GM23248 (cell line): ENCODE data around the gene IQCM. TPM values are rescaled to one million over a fixed set of nuclear protein-coding genes. Genes with fewer than 3 reads are reported as not detected.
"Not testable (repeated sequence)": the region's sequence is repeated elsewhere in the genome, so short reads cannot be mapped to it uniquely, and the experiment has no call there.

ENCODE experiments used
- DNase-seq: peaks from one replicate; pipeline ENCODE4 v3.0.0-alpha.2; 2015
- H2AFZ ChIP-seq: fragments of 200-600 bp; sonication (generic); 2 replicates; pipeline ENCODE4 v1.6.1; 2016; ENCODE audit warnings: antibody characterized with exemption
- H3F3A ChIP-seq: fragments of 200-600 bp; sonication (generic); 2 replicates; pipeline ENCODE4 v1.6.1; 2016; ENCODE audit warnings: mild to moderate bottlenecking, antibody characterized with exemption, mixed run types; ENCODE audit not compliant: insufficient read depth
- H3K27ac ChIP-seq: fragments of 200-600 bp; sonication (generic); 2 replicates; pipeline ENCODE4 v1.5.1; 2016; ENCODE audit warnings: mild to moderate bottlenecking
- H3K27me3 ChIP-seq: fragments of 200-600 bp; sonication (generic); replicated peaks from 2 replicates; pipeline ENCODE4 v1.6.1; 2016; ENCODE audit warnings: mild to moderate bottlenecking; ENCODE audit not compliant: insufficient read depth
- H3K36me3 ChIP-seq: fragments of 200-600 bp; sonication (generic); 2 replicates; pipeline ENCODE4 v1.6.1; 2016; ENCODE audit warnings: low read depth, mild to moderate bottlenecking
- H3K4me1 ChIP-seq: fragments of 200-600 bp; sonication (generic); 2 replicates; pipeline ENCODE4 v1.6.1; 2016; ENCODE audit warnings: mild to moderate bottlenecking; ENCODE audit not compliant: insufficient read depth
- H3K4me2 ChIP-seq: fragments of 200-600 bp; sonication (generic); one replicate; pipeline ENCODE4 v1.6.1; 2016; ENCODE audit warnings: mild to moderate bottlenecking; ENCODE audit not compliant: unreplicated experiment
- H3K4me3 ChIP-seq: fragments of 200-600 bp; sonication (generic); 2 replicates; pipeline ENCODE4 v1.5.1; 2016; ENCODE audit warnings: mild to moderate bottlenecking
- H3K79me2 ChIP-seq: fragments of 200-600 bp; sonication (generic); 2 replicates; pipeline ENCODE4 v1.6.1; 2016; ENCODE audit warnings: mild to moderate bottlenecking; ENCODE audit not compliant: insufficient read depth
- H3K9ac ChIP-seq: fragments of 200-600 bp; sonication (generic); 2 replicates; pipeline ENCODE4 v1.6.1; 2016; ENCODE audit warnings: mild to moderate bottlenecking
- H3K9me2 ChIP-seq: fragments of 200-600 bp; sonication (generic); 2 replicates; pipeline ENCODE4 v1.6.1; 2016; ENCODE audit warnings: mixed run types, mild to moderate bottlenecking, moderate library complexity; ENCODE audit not compliant: insufficient read depth
- H3K9me3 ChIP-seq: fragments of 200-600 bp; sonication (generic); one replicate; pipeline ENCODE4 v1.6.1; 2017; ENCODE audit warnings: low read depth
- H4K20me1 ChIP-seq: fragments of 200-600 bp; sonication (generic); 2 replicates; pipeline ENCODE4 v1.6.0; 2016; ENCODE audit not compliant: insufficient read depth
- EZH2 ChIP-seq: fragments of 200-600 bp; sonication (generic); IDR thresholded peaks from 2 replicates; pipeline ENCODE4 v1.6.1; 2018; ENCODE audit warnings: antibody characterized with exemption, mild to moderate bottlenecking; ENCODE audit not compliant: insufficient read depth, poor library complexity, severe bottlenecking
- EZH2phosphoT487 ChIP-seq: fragments of 200-600 bp; sonication (generic); IDR thresholded peaks from 2 replicates; pipeline ENCODE4 v1.6.1; 2018; ENCODE audit warnings: antibody characterized with exemption, moderate library complexity, mild to moderate bottlenecking, low read depth; ENCODE audit not compliant: insufficient read depth
- WGBS, 2 experiments: methylation state at CpG; one replicate each; pipeline ENCODE4 v1.1.6; 2015 to 2017; ENCODE audit warnings: low lambda C conversion rate in 2 of 2, low coverage in 1 of 2; ENCODE audit errors: missing lambda C conversion rate in 2 of 2; 5-methylcytosine and 5-hydroxymethylcytosine counted together
- in situ Hi-C: fragments of 300-500 bp; cut with MboI; formaldehyde crosslinking; loops from 2 replicates; pipeline ENCODE4 v1.15.0; 2020
- polyA plus RNA-seq: library from polyadenylated mRNA; unstranded; fragments of >200 nt; fragmentation: Nextera tagmentation; extraction: Ambion mirVana; gene quantifications from 2 replicates; pipeline ENCODE4 v1.2.1, GENCODE V29; 2016
- total RNA-seq: library from RNA; depleted of rRNA; stranded (reverse); fragments of >200 nt; shearing (Covaris generic); gene quantifications from 2 replicates; pipeline ENCODE4 v1.2.3, GENCODE V29; 2014

IQCM gene
- total and polyA plus RNA-seq, 2 experiments from 2014 or later: 0.11 TPM; not detected in 1

DNA sequence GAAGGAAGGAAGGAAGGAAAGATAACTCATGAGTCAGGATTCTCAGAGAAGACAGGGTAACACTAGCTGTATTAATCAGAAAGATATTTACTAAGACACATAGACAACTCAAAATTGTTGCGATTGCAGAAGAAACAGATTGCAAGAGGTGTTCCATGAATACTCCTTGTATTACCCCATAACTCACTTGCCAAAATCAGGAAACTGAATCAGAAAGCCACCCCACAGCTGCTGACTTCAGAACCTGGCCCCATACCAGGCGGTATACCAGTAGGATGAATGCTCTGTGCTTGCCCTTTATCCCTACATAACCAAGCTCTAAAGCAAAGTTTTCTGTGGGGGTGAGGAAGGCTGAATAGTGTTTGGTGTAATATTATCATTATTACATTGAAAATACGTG, 468.5 kb downstream of the IQCM start:
- Histone ChIP-seq H3K79me2 (no peaks in the 10 kb centered on the region), H4K20me1 (no peaks in the 10 kb centered on the region), H3K36me3 (no peaks in the 10 kb centered on the region), H3K4me3 (no peak overlapping the region), H3K27ac (no peak overlapping the region), H3K4me2 (no peak overlapping the region), H2AFZ (no peak overlapping the region), H3K9ac (no peak overlapping the region), H3K9me2 (no peaks in the 10 kb centered on the region), H3K27me3 (no peaks in the 10 kb centered on the region), H3K9me3 (no peaks in the 10 kb centered on the region), H3F3A (peaks cover 6% of the 10 kb centered on the region; the same call in 1 of the 2 replicates), H3K4me1 (peaks cover 28% of the 10 kb centered on the region)
- TF ChIP-seq EZH2phosphoT487: no peak
- TF ChIP-seq EZH2: no peak
- WGBS, 2 experiments: 56% methylated on average over 3 of the region's 3 CpGs
- DNase-seq: peak; percentile 67
- in situ Hi-C loops: no loop called here

DNA sequence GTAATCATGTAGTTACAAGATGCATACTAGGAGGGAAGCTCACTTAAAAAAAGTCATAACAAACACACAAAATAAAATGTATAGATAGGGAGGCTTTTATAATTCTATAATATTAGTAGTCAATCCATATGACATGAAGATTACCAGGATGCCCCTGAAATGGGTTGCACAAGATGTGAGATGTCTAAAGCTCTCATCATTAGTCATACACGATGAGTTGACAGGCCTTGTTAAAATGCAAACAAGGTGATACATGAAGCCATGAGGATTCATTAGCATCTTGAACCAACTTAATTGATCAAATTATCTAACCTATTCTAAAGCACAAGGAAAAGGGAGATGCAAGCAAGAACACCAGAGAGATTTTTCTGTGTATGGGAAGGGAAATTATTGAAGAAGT, 470.2 kb downstream of the IQCM start:
- no peaks in the 10 kb centered on the region for H3K9me2 ChIP-seq
- 0 to 3% methylated on average over 1 of the region's 1 CpG for WGBS, 2 experiments
- peaks cover 28% of the 10 kb centered on the region for H3K4me1 ChIP-seq
- no peak overlapping the region for H3K9ac ChIP-seq
- TF ChIP-seq EZH2 (no peak), EZH2phosphoT487 (no peak)
- H2AFZ ChIP-seq: no peak overlapping the region
- H3K79me2 ChIP-seq: no peaks in the 10 kb centered on the region
- no peak overlapping the region for H3K4me2 ChIP-seq
- peaks cover 6% of the 10 kb centered on the region; the same call in 1 of the 2 replicates for H3F3A ChIP-seq
- DNase-seq: peak; percentile 35
- in situ Hi-C loops: no loop called here
- H3K9me3 ChIP-seq: no peaks in the 10 kb centered on the region
- no peaks in the 10 kb centered on the region for H3K27me3 ChIP-seq
- H3K27ac ChIP-seq: no peak overlapping the region
- H3K4me3 ChIP-seq: no peak overlapping the region
- no peaks in the 10 kb centered on the region for H4K20me1 ChIP-seq
- no peaks in the 10 kb centered on the region for H3K36me3 ChIP-seq

DNA sequence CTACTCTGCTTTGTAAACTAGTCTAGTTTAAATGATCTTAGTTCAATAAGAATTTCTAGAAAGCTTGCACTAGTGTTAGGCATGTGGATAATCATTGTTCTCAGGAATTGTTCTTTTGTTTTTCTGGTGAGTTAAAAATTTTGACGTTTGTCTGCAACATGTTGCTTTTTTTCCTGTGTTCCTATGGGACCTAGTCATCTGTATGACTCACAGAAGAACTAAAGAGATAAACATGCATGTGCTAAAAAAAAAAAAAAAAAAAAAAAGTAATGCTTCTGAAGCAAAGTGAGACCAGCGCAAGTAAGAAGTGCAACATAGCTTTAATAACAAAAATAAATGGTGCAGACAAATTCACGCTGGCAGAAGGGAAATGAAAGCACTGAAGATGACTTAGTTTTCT, 471.2 kb downstream of the IQCM start:
- Histone ChIP-seq H3K9me3 (no peaks in the 10 kb centered on the region), H3K27me3 (no peaks in the 10 kb centered on the region), H3K9me2 (no peaks in the 10 kb centered on the region), H3K4me1 (peaks cover 28% of the 10 kb centered on the region), H3K36me3 (no peaks in the 10 kb centered on the region), H3K27ac (no peak overlapping the region; the same call in 1 of the 2 replicates), H3K9ac (no peak overlapping the region), H3K4me3 (no peak overlapping the region), H4K20me1 (no peaks in the 10 kb centered on the region), H3K4me2 (peak overlapping the region; percentile 73), H3K79me2 (no peaks in the 10 kb centered on the region), H3F3A (peaks cover 6% of the 10 kb centered on the region; the same call in 1 of the 2 replicates), H2AFZ (peak overlapping the region; percentile 18; the same call in 1 of the 2 replicates)
- peak; percentile 80 for DNase-seq
- in situ Hi-C loops: no loop called here
- TF ChIP-seq EZH2 (no peak), EZH2phosphoT487 (no peak)
- WGBS, 2 experiments: 40 to 45% methylated on average over 3 of the region's 3 CpGs

DNA sequence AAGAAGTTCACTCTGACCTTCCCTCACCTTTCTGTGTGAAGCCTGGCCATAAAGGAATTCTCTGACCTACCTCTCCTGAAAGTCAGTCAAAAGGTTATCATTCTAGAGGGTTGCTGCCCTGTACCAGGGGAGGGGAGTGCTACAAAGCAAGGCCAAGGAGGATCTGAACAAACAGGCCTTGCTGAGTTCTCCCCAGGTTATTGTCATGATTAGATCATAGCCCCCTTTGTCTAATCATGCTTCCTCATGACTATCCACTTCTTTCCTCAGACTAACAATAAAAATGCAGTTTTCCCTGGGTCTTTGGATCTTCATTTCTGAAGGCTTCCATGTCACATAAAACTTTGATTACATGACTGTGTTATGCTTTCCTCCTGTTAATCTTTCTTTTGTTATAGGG, 472.0 kb downstream of the IQCM start:
- peaks cover 6% of the 10 kb centered on the region; the same call in 1 of the 2 replicates for H3F3A ChIP-seq
- H2AFZ ChIP-seq: no peak overlapping the region
- no peak overlapping the region for H3K27ac ChIP-seq
- H3K36me3 ChIP-seq: no peaks in the 10 kb centered on the region
- no peaks in the 10 kb centered on the region for H3K9me3 ChIP-seq
- H3K9ac ChIP-seq: no peak overlapping the region
- no peaks in the 10 kb centered on the region for H3K79me2 ChIP-seq
- TF ChIP-seq EZH2phosphoT487: no peak
- TF ChIP-seq EZH2: no peak
- no peaks in the 10 kb centered on the region for H3K27me3 ChIP-seq
- no peaks in the 10 kb centered on the region for H4K20me1 ChIP-seq
- no peaks in the 10 kb centered on the region for H3K9me2 ChIP-seq
- DNase-seq: no peak
- H3K4me1 ChIP-seq: peaks cover 28% of the 10 kb centered on the region
- no peak overlapping the region for H3K4me3 ChIP-seq
- in situ Hi-C loops: no loop called here
- H3K4me2 ChIP-seq: no peak overlapping the region

DNA sequence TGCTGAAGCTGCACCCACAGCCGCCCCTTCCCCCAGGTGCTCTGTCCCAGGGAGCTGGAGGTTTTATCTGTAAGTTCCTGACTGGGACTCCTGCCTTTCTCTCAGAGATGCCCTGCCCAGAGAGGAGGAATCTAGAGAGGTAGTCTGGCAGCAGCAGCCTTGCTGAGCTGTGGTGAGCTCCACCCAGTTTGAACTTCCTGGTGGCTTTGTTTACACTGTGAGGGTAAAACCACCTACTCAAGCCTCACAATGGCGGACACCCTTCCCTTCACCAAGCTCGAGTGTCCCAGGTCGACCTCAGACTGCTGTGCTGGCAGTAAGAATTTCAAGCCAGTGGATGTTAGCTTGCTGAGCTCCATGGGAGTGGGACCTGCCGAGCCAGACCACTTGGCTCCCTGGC, 474.5 kb downstream of the IQCM start:
- DNase-seq, H4K20me1 ChIP-seq, H3K79me2 ChIP-seq, H3K9me2 ChIP-seq, H3F3A ChIP-seq, H3K9ac ChIP-seq, H2AFZ ChIP-seq, H3K4me3 ChIP-seq, H3K27me3 ChIP-seq, H3K36me3 ChIP-seq, H3K4me2 ChIP-seq, H3K9me3 ChIP-seq, in situ Hi-C loops, H3K27ac ChIP-seq: not testable (repeated sequence)
- WGBS, 2 experiments: 79% methylated on average over 5 of the region's 5 CpGs
- H3K4me1 ChIP-seq: peaks cover 23% of the 10 kb centered on the region
